ENCODE measurements around the gene SIMC1.

The SIMC1 gene

DNA sequence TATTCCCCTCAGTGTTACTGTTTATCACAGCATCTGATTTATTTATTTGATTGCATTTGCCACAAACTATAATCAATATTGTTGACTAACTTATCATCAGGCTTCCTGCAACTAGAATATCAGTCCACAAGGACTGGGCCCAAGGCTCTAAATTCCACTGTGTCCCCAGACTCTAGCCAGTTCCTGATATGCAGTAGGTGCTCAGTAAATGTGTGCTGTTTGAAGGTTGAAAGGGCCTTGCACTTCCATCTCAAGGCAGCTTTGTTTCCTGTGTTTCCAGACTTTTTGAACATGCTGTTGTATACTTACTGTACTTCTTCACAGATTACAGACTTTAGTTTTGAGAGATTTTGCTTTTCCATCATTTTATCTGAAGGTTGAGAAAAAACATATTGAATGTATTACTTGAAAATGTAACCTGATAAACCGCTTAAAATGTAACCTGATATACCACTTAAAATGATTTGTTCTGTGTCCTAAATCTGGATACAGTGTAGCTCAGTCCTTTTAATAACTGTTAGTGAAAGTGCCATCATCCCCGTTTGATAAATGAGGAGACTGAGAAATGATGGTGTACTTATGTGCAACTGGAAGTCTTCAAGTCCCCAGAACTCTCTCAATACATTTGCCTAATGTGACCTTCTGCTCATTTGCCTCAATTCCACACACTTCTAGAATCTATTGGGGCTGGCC, 104.7 kb downstream of the SIMC1 start:
- no peaks in the 10 kb centered on the region for H3K4me1 ChIP-seq (ENCODE audit: insufficient read depth, low read length)
- H3K36me3 ChIP-seq (ENCODE audit: insufficient read depth, low read length): peaks cover 42% of the 10 kb centered on the region
- no peak for DNase-seq

DNA sequence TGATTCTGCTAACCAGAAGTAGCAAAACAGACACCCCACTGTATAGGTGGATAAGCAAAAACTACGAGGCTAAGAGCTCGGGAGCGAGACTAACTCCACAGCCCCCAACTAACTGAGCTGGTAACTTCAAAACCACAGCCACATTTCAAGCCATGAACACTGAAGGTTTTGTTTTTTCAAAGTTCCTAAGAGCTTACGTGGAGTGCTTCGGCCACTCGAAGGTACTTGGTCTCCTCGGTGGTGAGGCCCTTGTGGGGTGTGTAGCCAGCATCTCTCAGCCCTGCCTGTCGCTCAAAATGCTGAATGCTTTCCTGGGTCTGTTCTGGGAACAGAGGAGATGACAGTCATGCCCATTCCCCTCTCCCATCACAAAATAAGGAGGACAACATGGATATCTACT, 112.2 kb downstream of the SIMC1 start:
- no peak overlapping the region for H3K27ac ChIP-seq (ENCODE audit: low read length)
- no peak overlapping the region for H3K4me3 ChIP-seq (ENCODE audit: low read depth in 1 of 2, low read length in 2 of 2)
- H3K79me2 ChIP-seq (ENCODE audit: insufficient read depth, low read length): peaks cover 41% of the 10 kb centered on the region
- no peak overlapping the region for H3K4me2 ChIP-seq (ENCODE audit: insufficient read depth, low read length)
- peaks cover 93% of the 10 kb centered on the region for H3K36me3 ChIP-seq (ENCODE audit: insufficient read depth, low read length)
- H3K9ac ChIP-seq (ENCODE audit: low read depth, low read length): no peak overlapping the region
- DNase-seq (no peak), ATAC-seq (ENCODE audit: insufficient read depth, low read depth) (no peak)
- TF ChIP-seq, protein P1, sequence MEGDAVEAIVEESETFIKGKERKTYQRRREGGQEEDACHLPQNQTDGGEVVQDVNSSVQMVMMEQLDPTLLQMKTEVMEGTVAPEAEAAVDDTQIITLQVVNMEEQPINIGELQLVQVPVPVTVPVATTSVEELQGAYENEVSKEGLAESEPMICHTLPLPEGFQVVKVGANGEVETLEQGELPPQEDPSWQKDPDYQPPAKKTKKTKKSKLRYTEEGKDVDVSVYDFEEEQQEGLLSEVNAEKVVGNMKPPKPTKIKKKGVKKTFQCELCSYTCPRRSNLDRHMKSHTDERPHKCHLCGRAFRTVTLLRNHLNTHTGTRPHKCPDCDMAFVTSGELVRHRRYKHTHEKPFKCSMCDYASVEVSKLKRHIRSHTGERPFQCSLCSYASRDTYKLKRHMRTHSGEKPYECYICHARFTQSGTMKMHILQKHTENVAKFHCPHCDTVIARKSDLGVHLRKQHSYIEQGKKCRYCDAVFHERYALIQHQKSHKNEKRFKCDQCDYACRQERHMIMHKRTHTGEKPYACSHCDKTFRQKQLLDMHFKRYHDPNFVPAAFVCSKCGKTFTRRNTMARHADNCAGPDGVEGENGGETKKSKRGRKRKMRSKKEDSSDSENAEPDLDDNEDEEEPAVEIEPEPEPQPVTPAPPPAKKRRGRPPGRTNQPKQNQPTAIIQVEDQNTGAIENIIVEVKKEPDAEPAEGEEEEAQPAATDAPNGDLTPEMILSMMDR (IDR thresholded peaks at IDR 0.05; ENCODE audit: borderline replicate concordance, extremely low read depth, low read length, poor library complexity, severe bottlenecking): no peak
- TF ChIP-seq EZH2 (IDR thresholded peaks at IDR 0.05; ENCODE audit: borderline replicate concordance, low read depth, low read length, severe bottlenecking): no peak
- no peak overlapping the region for H2AFZ ChIP-seq (ENCODE audit: low read depth, low read length)
- H3K4me1 ChIP-seq (ENCODE audit: insufficient read depth, low read length): no peaks in the 10 kb centered on the region
- H3K9me3 ChIP-seq (ENCODE audit: insufficient read depth, low read length, severe bottlenecking): no peaks in the 10 kb centered on the region
- peaks cover 38% of the 10 kb centered on the region for H4K20me1 ChIP-seq (ENCODE audit: insufficient read depth, low read length)
- no peaks in the 10 kb centered on the region for H3K27me3 ChIP-seq (ENCODE audit: insufficient read depth, low read length, poor library complexity)

More for the DNA sequence above, 104.7 kb downstream of the SIMC1 start:
- ATAC-seq (ENCODE audit: insufficient read depth, low read depth): no peak
- Histone ChIP-seq H3K4me2 (ENCODE audit: insufficient read depth, low read length) (no peak overlapping the region), H3K79me2 (ENCODE audit: insufficient read depth, low read length) (no peaks in the 10 kb centered on the region), H3K9ac (ENCODE audit: low read depth, low read length) (no peak overlapping the region), H3K27me3 (ENCODE audit: insufficient read depth, low read length, poor library complexity) (no peaks in the 10 kb centered on the region), H3K27ac (ENCODE audit: low read length) (no peak overlapping the region), H3K9me3 (ENCODE audit: insufficient read depth, low read length, severe bottlenecking) (no peaks in the 10 kb centered on the region), H2AFZ (ENCODE audit: low read depth, low read length) (no peak overlapping the region), H4K20me1 (ENCODE audit: insufficient read depth, low read length) (no peaks in the 10 kb centered on the region), H3K4me3 (ENCODE audit: low read depth in 1 of 2, low read length in 2 of 2) (no peak overlapping the region)
- TF ChIP-seq, protein P1 (IDR thresholded peaks at IDR 0.05; ENCODE audit: borderline replicate concordance, extremely low read depth, low read length, poor library complexity, severe bottlenecking): no peak
- TF ChIP-seq EZH2 (IDR thresholded peaks at IDR 0.05; ENCODE audit: borderline replicate concordance, low read depth, low read length, severe bottlenecking): no peak

DNA sequence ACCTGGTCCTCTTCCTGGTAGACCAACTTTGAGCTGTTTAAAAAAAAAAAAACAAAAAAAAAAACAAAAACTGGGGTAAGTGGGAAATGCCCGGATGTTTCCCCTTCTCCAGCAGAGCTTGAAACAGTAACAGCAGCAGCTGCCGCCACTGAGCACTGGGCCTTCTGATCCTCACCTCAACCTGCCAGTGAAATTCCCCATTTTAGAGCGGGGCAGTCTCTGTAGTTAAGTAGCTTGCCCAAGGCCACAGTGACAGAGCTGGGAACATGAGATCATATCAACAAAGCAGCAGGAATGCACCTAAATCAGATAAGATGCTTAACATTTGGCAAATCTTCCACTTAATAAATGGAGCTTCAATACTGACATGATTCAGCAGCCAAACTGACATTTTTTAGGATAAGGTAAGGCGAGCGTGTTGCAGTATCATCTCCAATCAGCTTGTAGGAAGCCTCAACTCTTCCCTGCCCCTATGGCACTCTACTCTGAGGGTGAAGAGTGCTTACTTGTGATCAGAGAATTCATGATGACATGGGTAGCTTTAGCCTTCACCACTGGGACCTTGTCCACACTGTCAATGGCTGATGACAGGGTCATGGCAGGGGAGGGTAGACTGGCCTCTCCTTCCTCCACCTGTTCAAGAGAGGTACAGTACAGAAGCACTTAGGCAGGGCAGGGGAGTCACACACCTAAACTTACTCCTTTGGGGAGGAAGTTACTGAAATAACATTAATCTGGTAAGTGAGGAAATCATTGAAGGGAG, 114.1 kb downstream of the SIMC1 start:
- no peak overlapping the region for H2AFZ ChIP-seq (ENCODE audit: low read depth, low read length)
- DNase-seq (no peak), ATAC-seq (ENCODE audit: insufficient read depth, low read depth) (no peak)
- TF ChIP-seq, protein P1 (IDR thresholded peaks at IDR 0.05; ENCODE audit: borderline replicate concordance, extremely low read depth, low read length, poor library complexity, severe bottlenecking): no peak
- no peak for TF ChIP-seq EZH2 (IDR thresholded peaks at IDR 0.05; ENCODE audit: borderline replicate concordance, low read depth, low read length, severe bottlenecking)
- H3K9ac ChIP-seq (ENCODE audit: low read depth, low read length): no peak overlapping the region
- no peak overlapping the region for H3K4me2 ChIP-seq (ENCODE audit: insufficient read depth, low read length)
- peaks cover 93% of the 10 kb centered on the region for H3K36me3 ChIP-seq (ENCODE audit: insufficient read depth, low read length)
- no peaks in the 10 kb centered on the region for H3K27me3 ChIP-seq (ENCODE audit: insufficient read depth, low read length, poor library complexity)
- peaks cover 60% of the 10 kb centered on the region for H3K79me2 ChIP-seq (ENCODE audit: insufficient read depth, low read length)
- H3K27ac ChIP-seq (ENCODE audit: low read length): no peak overlapping the region
- H4K20me1 ChIP-seq (ENCODE audit: insufficient read depth, low read length): peaks cover 50% of the 10 kb centered on the region
- H3K4me3 ChIP-seq (ENCODE audit: low read depth in 1 of 2, low read length in 2 of 2): no peak overlapping the region
- no peaks in the 10 kb centered on the region for H3K9me3 ChIP-seq (ENCODE audit: insufficient read depth, low read length, severe bottlenecking)
- H3K4me1 ChIP-seq (ENCODE audit: insufficient read depth, low read length): no peaks in the 10 kb centered on the region

All from DND-41 (cell line).